Measurements from ENCODE around the gene PTX3. TPM values are rescaled to one million over a fixed set of nuclear protein-coding genes. Genes with fewer than 3 reads are reported as not detected.
A peak's percentile ranks its signal among the peaks of the same experiment; 100 is the strongest.

The PTX3 gene
- total RNA-seq, 1 experiment from 2014 or later = 4.3 TPM

DNA sequence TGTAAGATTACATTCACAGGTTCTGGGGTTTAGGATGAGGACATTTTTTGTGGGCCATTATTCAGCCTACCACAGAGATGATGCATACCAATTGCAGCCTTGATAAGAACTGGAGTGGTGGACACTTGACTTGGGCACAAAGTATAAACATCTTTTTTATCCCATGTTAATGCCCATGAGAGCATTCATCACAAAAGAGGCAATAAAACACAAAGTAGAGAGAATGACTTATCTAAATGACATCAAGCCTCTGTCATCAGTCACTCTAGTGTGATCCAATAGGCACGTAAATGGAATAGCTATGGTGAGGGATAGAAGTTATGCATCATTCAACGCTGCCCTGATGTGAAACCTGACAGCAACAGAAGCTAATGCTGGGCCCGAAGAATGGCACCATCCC is 40.8 kb downstream of the PTX3 start:
- BruUV-seq (replicated peaks) = no TSS peak
- ChIA-PET POLR2A (ENCODE audit: low non-redundant PET) (no interaction called here), CTCF (no interaction called here)
- H3K36me3 ChIP-seq (ENCODE audit: insufficient read depth, low read length, poor library complexity, severe bottlenecking) = no peaks in the 10 kb centered on the region
- no peaks in the 10 kb centered on the region for H3K9me3 ChIP-seq (ENCODE audit: low read depth, low read length, poor library complexity, severe bottlenecking)
- no peak overlapping the region for H3K27ac ChIP-seq (ENCODE audit: low read depth, low read length, poor library complexity, severe bottlenecking)
- DNase-seq (ENCODE audit: low spot score) = peak; percentile 12
- H3K27me3 ChIP-seq (replicated peaks; ENCODE audit: insufficient read depth, low read depth, low read length, poor library complexity) = no peaks in the 10 kb centered on the region
- no peak for TF ChIP-seq EZH2 (IDR thresholded peaks at IDR 0.05; ENCODE audit: borderline replicate concordance, low read depth, low read length, poor library complexity, severe bottlenecking)
- no peak for TF ChIP-seq CTCF (conservative IDR thresholded peaks at IDR 0.05; ENCODE audit: low read depth, low read length)
- H3K4me1 ChIP-seq (ENCODE audit: insufficient read depth, low read length, poor library complexity, severe bottlenecking) = no peaks in the 10 kb centered on the region
- H3K4me3 ChIP-seq (ENCODE audit: low read depth, low read length, poor library complexity, severe bottlenecking) = no peak overlapping the region
- intact Hi-C loops (cut with micrococcal nuclease; ENCODE audit: unreplicated experiment) = no loop called here

GRCh38 chr3:157479464-157480243 is 43.0 kb downstream of the PTX3 start:
- H3K4me3 ChIP-seq (ENCODE audit: low read depth, low read length, poor library complexity, severe bottlenecking) = no peak overlapping the region
- BruUV-seq (replicated peaks) = no TSS peak
- no peaks in the 10 kb centered on the region for H3K36me3 ChIP-seq (ENCODE audit: insufficient read depth, low read length, poor library complexity, severe bottlenecking)
- no peak overlapping the region for H3K27ac ChIP-seq (ENCODE audit: low read depth, low read length, poor library complexity, severe bottlenecking)
- TF ChIP-seq EZH2 (IDR thresholded peaks at IDR 0.05; ENCODE audit: borderline replicate concordance, low read depth, low read length, poor library complexity, severe bottlenecking) = no peak
- TF ChIP-seq CTCF (conservative IDR thresholded peaks at IDR 0.05; ENCODE audit: low read depth, low read length) = no peak
- ChIA-PET POLR2A (ENCODE audit: low non-redundant PET) (no interaction called here), CTCF (no interaction called here)
- no peaks in the 10 kb centered on the region for H3K27me3 ChIP-seq (replicated peaks; ENCODE audit: insufficient read depth, low read depth, low read length, poor library complexity)
- no peak for DNase-seq (ENCODE audit: low spot score)
- no peaks in the 10 kb centered on the region for H3K9me3 ChIP-seq (ENCODE audit: low read depth, low read length, poor library complexity, severe bottlenecking)
- no peaks in the 10 kb centered on the region for H3K4me1 ChIP-seq (ENCODE audit: insufficient read depth, low read length, poor library complexity, severe bottlenecking)
- intact Hi-C loops (cut with micrococcal nuclease; ENCODE audit: unreplicated experiment) = no loop called here

GRCh38 chr3:157487339-157487738 is 50.7 kb downstream of the PTX3 start:
- no peak for DNase-seq (ENCODE audit: low spot score)
- H3K4me3 ChIP-seq (ENCODE audit: low read depth, low read length, poor library complexity, severe bottlenecking) = no peak overlapping the region
- ChIA-PET POLR2A (ENCODE audit: low non-redundant PET) (no interaction called here), CTCF (no interaction called here)
- no peaks in the 10 kb centered on the region for H3K9me3 ChIP-seq (ENCODE audit: low read depth, low read length, poor library complexity, severe bottlenecking)
- H3K27me3 ChIP-seq (replicated peaks; ENCODE audit: insufficient read depth, low read depth, low read length, poor library complexity) = peaks cover 4% of the 10 kb centered on the region
- no peaks in the 10 kb centered on the region for H3K36me3 ChIP-seq (ENCODE audit: insufficient read depth, low read length, poor library complexity, severe bottlenecking)
- TF ChIP-seq EZH2 (IDR thresholded peaks at IDR 0.05; ENCODE audit: borderline replicate concordance, low read depth, low read length, poor library complexity, severe bottlenecking) (no peak), CTCF (conservative IDR thresholded peaks at IDR 0.05; ENCODE audit: low read depth, low read length) (no peak)
- H3K27ac ChIP-seq (ENCODE audit: low read depth, low read length, poor library complexity, severe bottlenecking) = no peak overlapping the region
- intact Hi-C loops (cut with micrococcal nuclease; ENCODE audit: unreplicated experiment) = no loop called here
- H3K4me1 ChIP-seq (ENCODE audit: insufficient read depth, low read length, poor library complexity, severe bottlenecking) = no peaks in the 10 kb centered on the region
- no TSS peak for BruUV-seq (replicated peaks)

All from A673 (cell line).